ENCODE data around the gene IP6K3. TPM values are rescaled to one million over a fixed set of nuclear protein-coding genes. Genes with fewer than 3 reads are reported as not detected.

Gene IP6K3
- total RNA-seq, 1 donor from 2014 or later = 0.75 TPM

- H3K4me1 Mint-ChIP-seq (ENCODE audit: unreplicated experiment) = peaks cover 13% of the 10 kb centered on the region
- no peak overlapping the region for H3K4me3 Mint-ChIP-seq
- no peak overlapping the region for H3K27ac Mint-ChIP-seq
- H3K9me3 Mint-ChIP-seq = no peaks in the 10 kb centered on the region
- H3K27me3 Mint-ChIP-seq = no peaks in the 10 kb centered on the region
- TF ChIP-seq, protein P1, sequence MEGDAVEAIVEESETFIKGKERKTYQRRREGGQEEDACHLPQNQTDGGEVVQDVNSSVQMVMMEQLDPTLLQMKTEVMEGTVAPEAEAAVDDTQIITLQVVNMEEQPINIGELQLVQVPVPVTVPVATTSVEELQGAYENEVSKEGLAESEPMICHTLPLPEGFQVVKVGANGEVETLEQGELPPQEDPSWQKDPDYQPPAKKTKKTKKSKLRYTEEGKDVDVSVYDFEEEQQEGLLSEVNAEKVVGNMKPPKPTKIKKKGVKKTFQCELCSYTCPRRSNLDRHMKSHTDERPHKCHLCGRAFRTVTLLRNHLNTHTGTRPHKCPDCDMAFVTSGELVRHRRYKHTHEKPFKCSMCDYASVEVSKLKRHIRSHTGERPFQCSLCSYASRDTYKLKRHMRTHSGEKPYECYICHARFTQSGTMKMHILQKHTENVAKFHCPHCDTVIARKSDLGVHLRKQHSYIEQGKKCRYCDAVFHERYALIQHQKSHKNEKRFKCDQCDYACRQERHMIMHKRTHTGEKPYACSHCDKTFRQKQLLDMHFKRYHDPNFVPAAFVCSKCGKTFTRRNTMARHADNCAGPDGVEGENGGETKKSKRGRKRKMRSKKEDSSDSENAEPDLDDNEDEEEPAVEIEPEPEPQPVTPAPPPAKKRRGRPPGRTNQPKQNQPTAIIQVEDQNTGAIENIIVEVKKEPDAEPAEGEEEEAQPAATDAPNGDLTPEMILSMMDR (conservative IDR thresholded peaks at IDR 0.05) = no peak
- H3K36me3 Mint-ChIP-seq = no peaks in the 10 kb centered on the region
- DNase-seq (ENCODE audit: extremely low spot score, unreplicated experiment) = no peak
Measured at GRCh38 chr6:33737267-33738026, 9.3 kb downstream of the IP6K3 start.

DNA sequence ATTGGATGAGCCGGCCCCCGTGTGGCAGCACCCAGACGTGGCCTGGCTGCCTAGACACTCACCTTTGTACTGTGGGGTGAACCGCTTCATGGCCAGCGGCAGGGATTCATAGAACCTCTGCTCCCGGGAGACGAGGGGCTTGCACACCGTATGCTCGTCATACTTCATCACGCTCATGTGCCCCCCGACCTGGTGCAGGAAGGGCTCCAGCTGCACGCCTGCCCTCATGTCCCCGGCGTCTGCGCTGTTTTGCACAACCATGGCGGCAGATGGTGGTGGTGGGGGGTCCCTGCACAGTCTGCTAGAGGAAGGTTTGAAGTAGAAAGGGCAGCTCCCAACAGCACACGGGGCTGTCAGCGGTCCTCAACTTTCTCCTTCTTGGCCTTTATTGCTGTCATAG lies 11.5 kb downstream of the IP6K3 start:
- no peak for DNase-seq (ENCODE audit: extremely low spot score, unreplicated experiment)
- H3K27me3 Mint-ChIP-seq = no peaks in the 10 kb centered on the region
- no peak overlapping the region for H3K27ac Mint-ChIP-seq
- TF ChIP-seq, protein P1 (conservative IDR thresholded peaks at IDR 0.05) = no peak
- H3K4me3 Mint-ChIP-seq = no peak overlapping the region
- no peaks in the 10 kb centered on the region for H3K36me3 Mint-ChIP-seq
- H3K4me1 Mint-ChIP-seq (ENCODE audit: unreplicated experiment) = peaks cover 23% of the 10 kb centered on the region
- H3K9me3 Mint-ChIP-seq = no peaks in the 10 kb centered on the region

GRCh38 chr6:33733709-33734007 lies 13.0 kb downstream of the IP6K3 start:
- no peaks in the 10 kb centered on the region for H3K9me3 Mint-ChIP-seq
- H3K27me3 Mint-ChIP-seq = no peaks in the 10 kb centered on the region
- no peak overlapping the region for H3K27ac Mint-ChIP-seq
- TF ChIP-seq, protein P1 (conservative IDR thresholded peaks at IDR 0.05) = no peak
- DNase-seq (ENCODE audit: extremely low spot score, unreplicated experiment) = no peak
- H3K4me3 Mint-ChIP-seq = no peak overlapping the region
- H3K36me3 Mint-ChIP-seq = no peaks in the 10 kb centered on the region
- H3K4me1 Mint-ChIP-seq (ENCODE audit: unreplicated experiment) = peaks cover 27% of the 10 kb centered on the region

- Mint-ChIP-seq H3K36me3 (no peaks in the 10 kb centered on the region), H3K9me3 (no peaks in the 10 kb centered on the region), H3K4me1 (ENCODE audit: unreplicated experiment) (peaks cover 27% of the 10 kb centered on the region), H3K27ac (no peak overlapping the region), H3K4me3 (no peak overlapping the region), H3K27me3 (no peaks in the 10 kb centered on the region)
- TF ChIP-seq, protein P1 (conservative IDR thresholded peaks at IDR 0.05) = no peak
- no peak for DNase-seq (ENCODE audit: extremely low spot score, unreplicated experiment)
Measured at GRCh38 chr6:33732817-33733708, 13.6 kb downstream of the IP6K3 start.

- Mint-ChIP-seq H3K4me3 (no peak overlapping the region), H3K36me3 (no peaks in the 10 kb centered on the region), H3K9me3 (no peaks in the 10 kb centered on the region), H3K27ac (no peak overlapping the region), H3K4me1 (ENCODE audit: unreplicated experiment) (peaks cover 26% of the 10 kb centered on the region), H3K27me3 (no peaks in the 10 kb centered on the region)
- no peak for DNase-seq (ENCODE audit: extremely low spot score, unreplicated experiment)
- TF ChIP-seq, protein P1 (conservative IDR thresholded peaks at IDR 0.05) = no peak
Measured at GRCh38 chr6:33732385-33732784, 14.3 kb downstream of the IP6K3 start.
